ENCODE data around the gene UQCC2. TPM values are rescaled to one million over a fixed set of nuclear protein-coding genes. Genes with fewer than 3 reads are reported as not detected.

Gene UQCC2
- total RNA-seq, 1 experiment from 2014 or later, result 48.9 TPM

- no peaks in the 10 kb centered on the region for H3K36me3 ChIP-seq (ENCODE audit: insufficient read depth, low read length)
- H3K27me3 ChIP-seq (ENCODE audit: low read length), result no peaks in the 10 kb centered on the region
- H3K9me2 ChIP-seq (replicated peaks; ENCODE audit: insufficient read depth, low read length), result no peaks in the 10 kb centered on the region
- no peak overlapping the region for H3K4me2 ChIP-seq (ENCODE audit: low read depth, low read length, poor library complexity, severe bottlenecking)
- no peaks in the 10 kb centered on the region for H3K79me2 ChIP-seq (ENCODE audit: low read length)
- H2AFZ ChIP-seq (ENCODE audit: low read length), result no peak overlapping the region
- no peak overlapping the region for H3K27ac ChIP-seq (ENCODE audit: low read length)
- H4K20me1 ChIP-seq (ENCODE audit: insufficient read depth, low read depth, low read length), result no peaks in the 10 kb centered on the region
- H3K4me1 ChIP-seq (ENCODE audit: low read length), result peaks cover 3% of the 10 kb centered on the region; the same call in 1 of the 2 replicates
- H3K4me3 ChIP-seq (ENCODE audit: low read length), result no peak overlapping the region
- H3K9ac ChIP-seq (ENCODE audit: low read length), result no peak overlapping the region
- DNase-seq, result no peak
- H3K9me3 ChIP-seq (ENCODE audit: low read length), result no peaks in the 10 kb centered on the region
These were observed 34.6 kb upstream of the UQCC2 start for GRCh38 chr6:33746036-33746600.

DNA sequence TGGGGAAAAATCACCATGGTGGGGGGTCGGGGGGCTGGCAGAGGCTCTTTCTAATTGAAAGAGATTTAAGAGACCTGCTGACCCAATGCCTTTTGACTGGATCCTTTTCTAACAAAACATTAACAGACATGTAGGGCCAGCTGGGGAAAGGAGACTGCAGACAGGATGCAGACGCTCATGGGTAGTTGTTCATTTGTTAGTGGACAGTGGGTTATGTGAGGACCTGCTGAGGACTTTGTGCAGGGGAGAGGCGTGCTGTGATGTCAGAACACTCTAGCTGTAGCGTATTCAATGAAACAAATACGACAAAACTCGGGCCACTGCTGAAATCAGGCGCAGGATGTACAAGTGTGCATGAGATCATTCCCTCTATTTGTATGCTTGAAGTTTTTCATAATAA is 34.0 kb upstream of the UQCC2 start:
- Histone ChIP-seq H3K4me1 (ENCODE audit: low read length) (peaks cover 3% of the 10 kb centered on the region; the same call in 1 of the 2 replicates), H3K9me2 (replicated peaks; ENCODE audit: insufficient read depth, low read length) (no peaks in the 10 kb centered on the region), H3K9ac (ENCODE audit: low read length) (no peak overlapping the region), H3K36me3 (ENCODE audit: insufficient read depth, low read length) (no peaks in the 10 kb centered on the region), H2AFZ (ENCODE audit: low read length) (no peak overlapping the region), H3K27me3 (ENCODE audit: low read length) (no peaks in the 10 kb centered on the region), H3K4me3 (ENCODE audit: low read length) (no peak overlapping the region), H4K20me1 (ENCODE audit: insufficient read depth, low read depth, low read length) (no peaks in the 10 kb centered on the region), H3K9me3 (ENCODE audit: low read length) (no peaks in the 10 kb centered on the region), H3K27ac (ENCODE audit: low read length) (no peak overlapping the region), H3K4me2 (ENCODE audit: low read depth, low read length, poor library complexity, severe bottlenecking) (no peak overlapping the region), H3K79me2 (ENCODE audit: low read length) (no peaks in the 10 kb centered on the region)
- DNase-seq, result no peak

- H3K79me2 ChIP-seq (ENCODE audit: low read length), result no peaks in the 10 kb centered on the region
- DNase-seq, result peak; percentile 46
- H3K4me3 ChIP-seq (ENCODE audit: low read length), result no peak overlapping the region
- no peaks in the 10 kb centered on the region for H3K36me3 ChIP-seq (ENCODE audit: insufficient read depth, low read length)
- no peak overlapping the region for H3K4me2 ChIP-seq (ENCODE audit: low read depth, low read length, poor library complexity, severe bottlenecking)
- no peak overlapping the region for H2AFZ ChIP-seq (ENCODE audit: low read length)
- H3K4me1 ChIP-seq (ENCODE audit: low read length), result peaks cover 3% of the 10 kb centered on the region; the same call in 1 of the 2 replicates
- H4K20me1 ChIP-seq (ENCODE audit: insufficient read depth, low read depth, low read length), result no peaks in the 10 kb centered on the region
- H3K27me3 ChIP-seq (ENCODE audit: low read length), result no peaks in the 10 kb centered on the region
- H3K9me3 ChIP-seq (ENCODE audit: low read length), result no peaks in the 10 kb centered on the region
- H3K9me2 ChIP-seq (replicated peaks; ENCODE audit: insufficient read depth, low read length), result no peaks in the 10 kb centered on the region
- no peak overlapping the region for H3K9ac ChIP-seq (ENCODE audit: low read length)
- no peak overlapping the region for H3K27ac ChIP-seq (ENCODE audit: low read length)
These were observed 33.5 kb upstream of the UQCC2 start for GRCh38 chr6:33744895-33745546.

GRCh38 chr6:33744001-33744848 is 32.7 kb upstream of the UQCC2 start:
- H3K79me2 ChIP-seq (ENCODE audit: low read length), result no peaks in the 10 kb centered on the region
- H3K4me2 ChIP-seq (ENCODE audit: low read depth, low read length, poor library complexity, severe bottlenecking), result no peak overlapping the region
- no peaks in the 10 kb centered on the region for H4K20me1 ChIP-seq (ENCODE audit: insufficient read depth, low read depth, low read length)
- H3K27me3 ChIP-seq (ENCODE audit: low read length), result no peaks in the 10 kb centered on the region
- peaks cover 3% of the 10 kb centered on the region; the same call in 1 of the 2 replicates for H3K4me1 ChIP-seq (ENCODE audit: low read length)
- H2AFZ ChIP-seq (ENCODE audit: low read length), result no peak overlapping the region
- no peak overlapping the region for H3K4me3 ChIP-seq (ENCODE audit: low read length)
- H3K9me3 ChIP-seq (ENCODE audit: low read length), result no peaks in the 10 kb centered on the region
- peak; percentile 90 for DNase-seq
- no peak overlapping the region for H3K9ac ChIP-seq (ENCODE audit: low read length)
- no peaks in the 10 kb centered on the region for H3K36me3 ChIP-seq (ENCODE audit: insufficient read depth, low read length)
- no peaks in the 10 kb centered on the region for H3K9me2 ChIP-seq (replicated peaks; ENCODE audit: insufficient read depth, low read length)
- H3K27ac ChIP-seq (ENCODE audit: low read length), result no peak overlapping the region

DNA sequence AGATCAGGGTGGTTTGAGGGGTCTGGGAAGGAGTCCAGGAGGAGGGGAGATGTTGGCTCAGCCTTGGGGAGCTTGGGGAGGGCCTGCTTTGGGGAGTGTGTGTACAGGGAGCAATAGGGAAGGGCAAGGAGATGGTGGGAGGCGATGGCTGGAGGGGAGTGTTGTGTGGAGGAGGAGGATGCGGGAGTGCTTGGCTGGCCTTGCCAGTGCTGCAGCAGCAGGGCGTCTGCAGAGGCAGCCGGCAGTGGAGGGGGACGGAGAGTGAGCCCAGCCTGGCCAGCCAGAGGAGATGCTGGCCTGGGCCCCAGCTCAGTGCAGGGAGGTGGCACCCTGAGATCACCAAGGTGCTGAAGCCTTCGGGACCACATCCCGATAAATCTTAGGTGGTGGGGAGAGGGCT is 31.3 kb upstream of the UQCC2 start:
- Histone ChIP-seq H3K79me2 (ENCODE audit: low read length) (no peaks in the 10 kb centered on the region), H3K9me2 (replicated peaks; ENCODE audit: insufficient read depth, low read length) (no peaks in the 10 kb centered on the region), H3K27me3 (ENCODE audit: low read length) (no peaks in the 10 kb centered on the region), H3K36me3 (ENCODE audit: insufficient read depth, low read length) (no peaks in the 10 kb centered on the region), H3K4me3 (ENCODE audit: low read length) (no peak overlapping the region), H2AFZ (ENCODE audit: low read length) (no peak overlapping the region), H3K9ac (ENCODE audit: low read length) (no peak overlapping the region), H3K27ac (ENCODE audit: low read length) (no peak overlapping the region), H4K20me1 (ENCODE audit: insufficient read depth, low read depth, low read length) (no peaks in the 10 kb centered on the region), H3K4me2 (ENCODE audit: low read depth, low read length, poor library complexity, severe bottlenecking) (no peak overlapping the region), H3K4me1 (ENCODE audit: low read length) (peaks cover 3% of the 10 kb centered on the region; the same call in 1 of the 2 replicates), H3K9me3 (ENCODE audit: low read length) (no peaks in the 10 kb centered on the region)
- no peak for DNase-seq

DNA sequence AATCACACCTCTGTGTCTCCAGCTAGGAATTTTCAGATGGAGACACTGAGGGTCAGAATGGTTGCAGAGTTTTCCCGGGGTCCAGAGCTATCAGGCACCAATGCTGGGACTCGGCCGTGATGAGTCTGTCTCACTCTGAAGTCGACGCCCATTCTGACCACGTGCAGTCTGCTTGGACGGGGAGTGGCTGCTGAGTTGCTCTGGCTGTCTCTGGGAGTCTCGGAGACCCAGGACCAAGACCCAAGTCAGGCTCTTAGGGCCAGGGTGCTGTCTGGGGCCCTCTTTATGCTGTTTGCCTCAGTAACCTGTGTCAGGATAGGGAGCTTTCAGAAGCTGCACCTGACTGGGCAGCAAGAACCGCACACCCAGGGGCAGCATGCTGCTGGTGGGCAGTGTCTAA is 30.6 kb upstream of the UQCC2 start:
- H3K27ac ChIP-seq (ENCODE audit: low read length), result no peak overlapping the region
- DNase-seq, result peak; percentile 55

DNA sequence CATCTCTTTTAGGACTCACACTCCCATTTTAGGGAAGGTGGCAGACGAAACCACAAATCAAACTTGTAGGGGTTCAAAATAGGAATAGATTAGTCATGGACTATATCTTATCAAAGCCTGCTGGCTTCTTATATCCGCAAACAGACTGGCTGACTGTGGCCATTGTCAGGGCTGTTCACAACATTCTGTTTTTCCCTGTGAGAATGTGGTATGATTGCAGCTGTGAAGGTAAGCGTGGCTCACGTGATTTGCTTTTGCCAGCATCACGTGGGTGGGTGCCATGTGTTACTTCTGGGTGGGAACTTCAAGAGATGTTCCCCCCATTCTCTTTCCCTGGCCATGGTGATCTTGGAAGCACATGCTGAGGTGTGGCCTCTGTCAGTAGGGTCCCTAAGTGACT is 29.3 kb upstream of the UQCC2 start:
- DNase-seq, result no peak
- H3K9me2 ChIP-seq (replicated peaks; ENCODE audit: insufficient read depth, low read length), result no peaks in the 10 kb centered on the region
- H3K36me3 ChIP-seq (ENCODE audit: insufficient read depth, low read length), result no peaks in the 10 kb centered on the region
- no peaks in the 10 kb centered on the region for H3K9me3 ChIP-seq (ENCODE audit: low read length)
- H3K27ac ChIP-seq (ENCODE audit: low read length), result no peak overlapping the region
- H3K4me3 ChIP-seq (ENCODE audit: low read length), result no peak overlapping the region
- no peak overlapping the region for H3K4me2 ChIP-seq (ENCODE audit: low read depth, low read length, poor library complexity, severe bottlenecking)
- H3K79me2 ChIP-seq (ENCODE audit: low read length), result no peaks in the 10 kb centered on the region
- H3K4me1 ChIP-seq (ENCODE audit: low read length), result peaks cover 3% of the 10 kb centered on the region; the same call in 1 of the 2 replicates
- H3K9ac ChIP-seq (ENCODE audit: low read length), result no peak overlapping the region
- no peaks in the 10 kb centered on the region for H3K27me3 ChIP-seq (ENCODE audit: low read length)
- no peak overlapping the region for H2AFZ ChIP-seq (ENCODE audit: low read length)
- H4K20me1 ChIP-seq (ENCODE audit: insufficient read depth, low read depth, low read length), result no peaks in the 10 kb centered on the region

More for the DNA sequence above, 30.6 kb upstream of the UQCC2 start:
- H3K9ac ChIP-seq (ENCODE audit: low read length), result no peak overlapping the region
- H3K4me1 ChIP-seq (ENCODE audit: low read length), result peaks cover 3% of the 10 kb centered on the region; the same call in 1 of the 2 replicates
- H3K9me3 ChIP-seq (ENCODE audit: low read length), result no peaks in the 10 kb centered on the region
- H3K4me3 ChIP-seq (ENCODE audit: low read length), result no peak overlapping the region
- H3K27me3 ChIP-seq (ENCODE audit: low read length), result no peaks in the 10 kb centered on the region
- H3K4me2 ChIP-seq (ENCODE audit: low read depth, low read length, poor library complexity, severe bottlenecking), result no peak overlapping the region
- no peaks in the 10 kb centered on the region for H3K9me2 ChIP-seq (replicated peaks; ENCODE audit: insufficient read depth, low read length)
- H3K36me3 ChIP-seq (ENCODE audit: insufficient read depth, low read length), result no peaks in the 10 kb centered on the region
- no peak overlapping the region for H2AFZ ChIP-seq (ENCODE audit: low read length)
- no peaks in the 10 kb centered on the region for H3K79me2 ChIP-seq (ENCODE audit: low read length)
- no peaks in the 10 kb centered on the region for H4K20me1 ChIP-seq (ENCODE audit: insufficient read depth, low read depth, low read length)

- Histone ChIP-seq H2AFZ (ENCODE audit: low read length) (no peak overlapping the region), H3K4me1 (ENCODE audit: low read length) (peaks cover 3% of the 10 kb centered on the region; the same call in 1 of the 2 replicates), H4K20me1 (ENCODE audit: insufficient read depth, low read depth, low read length) (no peaks in the 10 kb centered on the region), H3K79me2 (ENCODE audit: low read length) (no peaks in the 10 kb centered on the region), H3K9ac (ENCODE audit: low read length) (no peak overlapping the region), H3K36me3 (ENCODE audit: insufficient read depth, low read length) (no peaks in the 10 kb centered on the region), H3K9me3 (ENCODE audit: low read length) (no peaks in the 10 kb centered on the region), H3K27ac (ENCODE audit: low read length) (no peak overlapping the region), H3K4me2 (ENCODE audit: low read depth, low read length, poor library complexity, severe bottlenecking) (no peak overlapping the region), H3K4me3 (ENCODE audit: low read length) (no peak overlapping the region), H3K9me2 (replicated peaks; ENCODE audit: insufficient read depth, low read length) (no peaks in the 10 kb centered on the region), H3K27me3 (ENCODE audit: low read length) (no peaks in the 10 kb centered on the region)
- no peak for DNase-seq
These were observed 28.7 kb upstream of the UQCC2 start for GRCh38 chr6:33740204-33740608.

All from Karpas-422 (cell line).